ENCODE results near the gene INPP5A.

DNA sequence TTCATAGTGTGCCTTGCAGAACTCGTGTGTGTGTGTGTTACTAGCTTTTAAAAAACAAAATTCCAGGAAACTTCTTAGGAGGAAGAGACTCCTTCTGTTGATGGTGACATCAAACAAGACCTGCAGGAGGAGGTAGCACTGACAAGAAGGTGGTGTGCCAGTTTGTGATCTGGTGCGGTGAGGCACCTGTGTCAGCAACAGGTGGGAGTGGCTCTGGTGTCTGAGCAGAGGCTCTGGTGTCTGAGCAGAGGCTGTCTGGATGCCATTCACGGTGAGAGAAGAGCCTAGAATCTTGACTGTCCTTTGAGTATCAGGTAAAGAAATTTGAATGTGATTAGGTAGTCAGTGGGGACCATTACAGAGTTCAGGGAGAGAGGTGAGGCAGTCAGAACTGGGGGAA lies 122.8 kb downstream of the INPP5A start:
- TF ChIP-seq, protein P1, sequence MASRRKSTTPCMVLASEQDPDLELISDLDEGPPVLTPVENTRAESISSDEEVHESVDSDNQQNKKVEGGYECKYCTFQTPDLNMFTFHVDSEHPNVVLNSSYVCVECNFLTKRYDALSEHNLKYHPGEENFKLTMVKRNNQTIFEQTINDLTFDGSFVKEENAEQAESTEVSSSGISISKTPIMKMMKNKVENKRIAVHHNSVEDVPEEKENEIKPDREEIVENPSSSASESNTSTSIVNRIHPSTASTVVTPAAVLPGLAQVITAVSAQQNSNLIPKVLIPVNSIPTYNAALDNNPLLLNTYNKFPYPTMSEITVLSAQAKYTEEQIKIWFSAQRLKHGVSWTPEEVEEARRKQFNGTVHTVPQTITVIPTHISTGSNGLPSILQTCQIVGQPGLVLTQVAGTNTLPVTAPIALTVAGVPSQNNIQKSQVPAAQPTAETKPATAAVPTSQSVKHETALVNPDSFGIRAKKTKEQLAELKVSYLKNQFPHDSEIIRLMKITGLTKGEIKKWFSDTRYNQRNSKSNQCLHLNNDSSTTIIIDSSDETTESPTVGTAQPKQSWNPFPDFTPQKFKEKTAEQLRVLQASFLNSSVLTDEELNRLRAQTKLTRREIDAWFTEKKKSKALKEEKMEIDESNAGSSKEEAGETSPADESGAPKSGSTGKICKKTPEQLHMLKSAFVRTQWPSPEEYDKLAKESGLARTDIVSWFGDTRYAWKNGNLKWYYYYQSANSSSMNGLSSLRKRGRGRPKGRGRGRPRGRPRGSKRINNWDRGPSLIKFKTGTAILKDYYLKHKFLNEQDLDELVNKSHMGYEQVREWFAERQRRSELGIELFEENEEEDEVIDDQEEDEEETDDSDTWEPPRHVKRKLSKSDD (conservative IDR thresholded peaks at IDR 0.05; ENCODE audit: low read length): no peak
- TF ChIP-seq, protein P2, sequence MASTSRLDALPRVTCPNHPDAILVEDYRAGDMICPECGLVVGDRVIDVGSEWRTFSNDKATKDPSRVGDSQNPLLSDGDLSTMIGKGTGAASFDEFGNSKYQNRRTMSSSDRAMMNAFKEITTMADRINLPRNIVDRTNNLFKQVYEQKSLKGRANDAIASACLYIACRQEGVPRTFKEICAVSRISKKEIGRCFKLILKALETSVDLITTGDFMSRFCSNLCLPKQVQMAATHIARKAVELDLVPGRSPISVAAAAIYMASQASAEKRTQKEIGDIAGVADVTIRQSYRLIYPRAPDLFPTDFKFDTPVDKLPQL (IDR thresholded peaks at IDR 0.05; ENCODE audit: extremely low read depth, insufficient read length): no peak
- TF ChIP-seq RNF2 (IDR thresholded peaks at IDR 0.05) (no peak), ETV5 (CRISPR knock-in tag; IDR thresholded peaks at IDR 0.05; ENCODE audit: low read depth) (no peak), POLR2A (conservative IDR thresholded peaks at IDR 0.05) (no peak), SAP30 (IDR thresholded peaks at IDR 0.05; ENCODE audit: borderline replicate concordance, insufficient read depth, low read depth, low read length, poor library complexity, severe bottlenecking) (no peak), HDAC2 (IDR thresholded peaks at IDR 0.05) (no peak), RBM22 (IDR thresholded peaks at IDR 0.05; ENCODE audit: low read depth, low read length, poor library complexity, severe bottlenecking) (no peak)
- TF ChIP-seq, protein P3, sequence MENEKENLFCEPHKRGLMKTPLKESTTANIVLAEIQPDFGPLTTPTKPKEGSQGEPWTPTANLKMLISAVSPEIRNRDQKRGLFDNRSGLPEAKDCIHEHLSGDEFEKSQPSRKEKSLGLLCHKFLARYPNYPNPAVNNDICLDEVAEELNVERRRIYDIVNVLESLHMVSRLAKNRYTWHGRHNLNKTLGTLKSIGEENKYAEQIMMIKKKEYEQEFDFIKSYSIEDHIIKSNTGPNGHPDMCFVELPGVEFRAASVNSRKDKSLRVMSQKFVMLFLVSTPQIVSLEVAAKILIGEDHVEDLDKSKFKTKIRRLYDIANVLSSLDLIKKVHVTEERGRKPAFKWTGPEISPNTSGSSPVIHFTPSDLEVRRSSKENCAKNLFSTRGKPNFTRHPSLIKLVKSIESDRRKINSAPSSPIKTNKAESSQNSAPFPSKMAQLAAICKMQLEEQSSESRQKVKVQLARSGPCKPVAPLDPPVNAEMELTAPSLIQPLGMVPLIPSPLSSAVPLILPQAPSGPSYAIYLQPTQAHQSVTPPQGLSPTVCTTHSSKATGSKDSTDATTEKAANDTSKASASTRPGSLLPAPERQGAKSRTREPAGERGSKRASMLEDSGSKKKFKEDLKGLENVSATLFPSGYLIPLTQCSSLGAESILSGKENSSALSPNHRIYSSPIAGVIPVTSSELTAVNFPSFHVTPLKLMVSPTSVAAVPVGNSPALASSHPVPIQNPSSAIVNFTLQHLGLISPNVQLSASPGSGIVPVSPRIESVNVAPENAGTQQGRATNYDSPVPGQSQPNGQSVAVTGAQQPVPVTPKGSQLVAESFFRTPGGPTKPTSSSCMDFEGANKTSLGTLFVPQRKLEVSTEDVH (IDR thresholded peaks at IDR 0.05; ENCODE audit: low read depth, partially characterized antibody): no peak
- TF ChIP-seq, protein P4, sequence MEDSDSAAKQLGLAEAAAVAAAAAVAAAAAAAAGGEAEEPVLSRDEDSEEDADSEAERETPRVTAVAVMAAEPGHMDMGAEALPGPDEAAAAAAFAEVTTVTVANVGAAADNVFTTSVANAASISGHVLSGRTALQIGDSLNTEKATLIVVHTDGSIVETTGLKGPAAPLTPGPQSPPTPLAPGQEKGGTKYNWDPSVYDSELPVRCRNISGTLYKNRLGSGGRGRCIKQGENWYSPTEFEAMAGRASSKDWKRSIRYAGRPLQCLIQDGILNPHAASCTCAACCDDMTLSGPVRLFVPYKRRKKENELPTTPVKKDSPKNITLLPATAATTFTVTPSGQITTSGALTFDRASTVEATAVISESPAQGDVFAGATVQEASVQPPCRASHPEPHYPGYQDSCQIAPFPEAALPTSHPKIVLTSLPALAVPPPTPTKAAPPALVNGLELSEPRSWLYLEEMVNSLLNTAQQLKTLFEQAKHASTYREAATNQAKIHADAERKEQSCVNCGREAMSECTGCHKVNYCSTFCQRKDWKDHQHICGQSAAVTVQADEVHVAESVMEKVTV (CRISPR knock-in tag; IDR thresholded peaks at IDR 0.05): no peak

Data from K562 (cell line).